A549 treated with CORT108297 at 1 μM for 4 hours (cell line): Measurements from ENCODE around the gene MED31. TPM values are rescaled to one million over a fixed set of nuclear protein-coding genes. Genes with fewer than 3 reads are reported as not detected.

Source experiments
- total RNA-seq: library from RNA; stranded (reverse); fragments of 200-300 nt; extraction: Qiagen RNA extraction; gene quantifications from 5 replicates; pipeline ENCODE4 v1.2.3, GENCODE V29; 2022

The MED31 gene
- 21.4 to 40.1 TPM (median 30.8 TPM) in 5 replicates for total RNA-seq

DNA sequence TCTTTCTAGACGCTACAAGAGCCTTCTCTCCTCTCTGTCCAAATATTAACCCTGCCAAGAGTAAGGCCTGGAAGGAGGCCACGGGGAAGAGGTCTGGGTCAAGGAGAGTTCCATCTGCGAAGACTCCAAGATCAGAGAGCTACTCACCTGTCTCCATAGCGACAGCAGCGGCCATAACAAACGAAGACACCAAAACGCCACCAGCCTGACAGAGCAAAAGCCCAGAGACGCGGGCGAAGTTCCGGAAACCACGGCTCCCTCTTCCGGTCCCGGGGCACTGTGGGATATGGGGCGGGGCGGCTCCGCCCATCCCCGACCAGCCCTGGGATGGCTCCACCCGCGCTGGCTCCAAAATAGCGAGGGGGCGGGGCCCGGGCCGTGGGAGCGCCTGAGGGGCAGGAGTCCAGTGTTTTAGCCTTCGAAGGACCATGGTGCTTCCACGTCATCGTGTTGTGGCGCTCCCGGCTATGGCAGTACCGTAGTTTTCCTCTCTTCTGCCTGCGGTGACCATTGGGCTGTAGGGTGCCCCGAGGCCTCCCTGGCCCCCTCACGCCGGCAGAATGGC is at the start of gene MED31, which contains the start of gene C17orf100:
Gene MED31, minus strand, starts transcription at position 252 of the 565 bp plus-strand sequence. Its CDS starts 77 bp downstream, at position 175.
Gene C17orf100, plus strand, starts transcription at position 409 of the 565 bp plus-strand sequence. Its CDS starts 152 bp downstream, at position 561.

DNA sequence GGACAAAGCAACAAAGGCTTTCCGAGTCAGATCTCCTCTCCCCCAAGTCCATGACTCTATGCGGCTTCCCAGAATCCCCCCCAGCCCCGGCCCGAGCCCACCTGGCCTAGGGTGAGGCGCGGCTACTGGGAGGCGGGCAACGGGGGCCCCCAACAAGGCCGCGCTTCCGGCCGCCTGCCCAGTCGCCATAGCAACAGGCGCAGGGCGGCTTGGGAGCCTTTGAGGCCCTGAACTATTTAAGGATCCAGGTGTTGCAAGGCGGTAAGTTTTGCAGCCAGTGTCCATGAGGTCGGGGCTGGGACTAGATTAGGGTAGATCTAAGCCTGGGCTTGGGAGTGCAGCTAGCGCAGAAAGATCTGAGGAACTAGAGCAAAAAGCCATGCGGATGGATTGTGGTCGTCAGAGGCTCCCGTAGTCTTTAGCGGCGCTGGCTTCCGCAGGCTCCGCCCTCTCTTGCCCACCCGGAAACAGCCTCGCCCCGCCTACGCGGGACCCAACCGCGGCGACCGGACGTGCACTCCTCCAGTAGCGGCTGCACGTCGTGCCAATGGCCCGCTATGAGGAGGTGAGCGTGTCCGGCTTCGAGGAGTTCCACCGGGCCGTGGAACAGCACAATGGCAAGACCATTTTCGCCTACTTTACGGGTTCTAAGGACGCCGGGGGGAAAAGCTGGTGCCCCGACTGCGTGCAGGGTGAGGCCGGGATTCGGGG is 10.7 kb downstream of the MED31 start, which contains the start of the genes KIAA0753 and TXNDC17:
Gene KIAA0753, minus strand, starts transcription at position 176 of the 711 bp plus-strand sequence. CDS start 5,608 bp downstream, outside the sequence.
Gene TXNDC17, plus strand, starts transcription at position 525 of the 711 bp plus-strand sequence. Its CDS starts 23 bp downstream, at position 548.

Other genes with a start within 250 kb of the MED31 start
- not detected in 5 replicates for gene AIPL1, start 216.5 kb downstream of the MED31 start, total RNA-seq
- gene PIMREG, start 207.2 kb downstream of the MED31 start, total RNA-seq: 35.0 to 53.2 TPM (median 46.2 TPM) in 5 replicates
- 1.4 to 2.7 TPM (median 2.0 TPM) in 5 replicates for gene PITPNM3, start 95.0 kb downstream of the MED31 start, total RNA-seq
- gene KIAA0753, start 10.9 kb downstream of the MED31 start, total RNA-seq: 18.9 to 20.5 TPM (median 19.5 TPM) in 5 replicates
- gene TXNDC17, start 10.5 kb downstream of the MED31 start, total RNA-seq: 406 to 462 TPM (median 437 TPM) in 5 replicates
- gene C17orf100, start 157 bp upstream of the MED31 start, total RNA-seq: 2.4 to 3.3 TPM (median 3.0 TPM) in 5 replicates
- gene SLC13A5, start 61.8 kb upstream of the MED31 start, total RNA-seq: 0.10 to 0.37 TPM (median 0.16 TPM) in 5 replicates
- 0.06 to 0.16 TPM in 2 of 5 replicates, not detected in the others for gene XAF1, start 104.4 kb upstream of the MED31 start, total RNA-seq
- gene FBXO39, start 124.6 kb upstream of the MED31 start, total RNA-seq: not detected in 5 replicates
- 0.07 to 0.24 TPM (median 0.18 TPM) in 3 of 5 replicates, not detected in the others for gene TEKT1, start 180.1 kb upstream of the MED31 start, total RNA-seq